Stimulated activated CD8-positive, alpha-beta memory T cell treated with anti-CD3 and anti-CD28 coated beads, Interleukin-15, amount 100 ng/mL, for 1 hour (primary cell): ENCODE measurements around the gene TCEANC2.

ENCODE experiments used
- DNase-seq: peaks from one replicate; pipeline ENCODE4 v3.0.0-alpha.2; 2020; ENCODE audit warnings: low read depth

Gene TCEANC2

GRCh38 chr1:54114955-54115354 is 61.5 kb downstream of the TCEANC2 start:
- DNase-seq: no peak

- no peak for DNase-seq
These were observed 62.1 kb downstream of the TCEANC2 start for GRCh38 chr1:54115520-54115919.

GRCh38 chr1:54117815-54118563 is 64.6 kb downstream of the TCEANC2 start:
- no peak for DNase-seq

GRCh38 chr1:54118704-54119103 is 65.3 kb downstream of the TCEANC2 start:
- DNase-seq: no peak

DNA sequence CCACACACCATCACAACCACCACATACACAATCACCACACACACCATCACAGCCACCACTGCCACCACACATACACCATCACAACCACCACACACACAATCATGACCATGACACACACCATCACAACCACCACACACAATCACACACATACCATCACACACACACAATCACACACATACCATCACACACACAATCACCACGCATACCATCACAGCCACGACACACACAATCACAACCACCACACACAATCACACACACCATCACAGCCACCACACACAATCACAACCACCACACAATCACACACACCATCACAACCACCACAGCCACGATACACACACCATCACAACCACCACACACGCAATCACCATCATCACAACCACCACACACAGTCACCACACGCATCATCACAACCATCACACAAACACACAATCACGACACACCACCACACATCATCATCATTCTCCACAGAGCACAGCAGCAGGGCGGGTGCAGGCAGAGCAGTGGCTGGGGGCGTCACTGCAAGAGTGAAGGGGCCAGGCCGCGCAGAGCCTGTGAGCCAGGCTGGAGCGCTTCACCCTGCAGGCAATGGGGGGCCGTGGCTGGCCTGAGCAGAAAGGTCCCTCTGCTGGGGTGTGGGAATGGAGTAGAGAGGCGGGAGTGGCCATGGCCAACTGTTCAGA is 66.8 kb downstream of the TCEANC2 start:
- no peak for DNase-seq

DNA sequence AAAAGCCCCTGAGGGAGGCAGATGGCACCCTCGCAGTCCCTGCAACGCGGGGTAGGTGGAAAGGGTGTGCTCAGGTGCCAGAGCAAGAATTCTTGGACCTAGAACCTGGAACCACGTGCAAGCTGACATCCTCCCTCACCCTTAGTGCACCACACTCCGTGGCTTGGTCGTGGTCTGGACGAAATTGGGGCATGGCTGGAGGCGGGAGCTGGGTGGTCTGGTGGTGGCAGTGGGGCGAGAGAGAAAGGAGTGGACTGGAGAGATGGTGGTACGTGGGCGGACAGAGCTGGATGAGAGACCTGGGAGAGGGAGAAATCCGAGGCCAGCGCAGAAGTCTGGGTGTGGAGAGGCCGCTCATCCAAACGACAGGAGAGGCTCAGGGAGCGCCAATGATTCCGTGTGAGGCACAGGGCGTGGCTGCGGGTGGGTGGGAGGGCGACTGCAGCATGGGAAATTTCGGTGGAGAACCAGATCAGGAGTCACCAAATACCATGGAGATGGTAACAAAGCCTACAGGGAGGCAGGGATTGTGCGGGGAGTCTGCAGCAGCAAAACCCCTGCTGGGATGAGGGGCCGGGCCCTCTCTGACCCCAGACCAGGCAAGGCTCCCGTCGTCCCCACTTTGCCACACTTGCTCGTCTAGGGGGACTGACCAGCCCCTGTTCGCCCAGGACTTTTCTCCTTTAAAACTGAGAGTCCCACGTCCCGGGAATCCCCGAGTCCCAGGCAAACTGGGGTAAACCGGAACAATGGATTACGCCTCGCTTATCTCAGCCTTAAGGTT is 67.5 kb downstream of the TCEANC2 start:
- no peak for DNase-seq

GRCh38 chr1:54121482-54122134 is 68.2 kb downstream of the TCEANC2 start:
- DNase-seq: peak; percentile 41

DNA sequence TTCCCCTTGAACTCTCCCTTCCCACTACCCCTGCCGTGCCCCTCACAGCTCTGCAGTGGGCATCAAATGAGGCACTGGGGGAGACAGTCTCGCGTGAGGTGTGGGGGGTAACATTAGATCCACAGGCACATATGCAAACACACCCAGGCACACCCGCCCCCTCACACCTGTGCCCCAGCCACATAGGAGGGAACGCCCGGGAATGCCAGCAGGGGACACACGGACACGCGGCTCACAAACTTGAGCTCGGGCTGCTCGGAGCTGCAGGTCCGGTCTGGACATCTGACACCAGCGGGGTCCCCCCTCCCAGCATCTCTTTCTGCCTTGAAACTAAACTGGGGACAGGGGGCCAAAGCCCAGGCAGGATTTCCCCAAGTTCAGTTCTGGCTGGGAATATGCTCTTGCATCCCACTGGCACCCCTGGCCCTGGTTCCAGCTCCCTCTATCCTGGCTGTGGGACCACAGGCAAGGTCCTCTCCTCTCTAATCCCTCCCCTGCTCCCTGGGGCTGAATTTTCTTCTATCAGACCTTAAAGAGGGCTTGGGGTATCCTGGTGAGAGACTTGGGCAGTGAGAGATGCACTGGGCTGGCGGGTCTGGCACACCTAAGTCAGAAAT is 68.8 kb downstream of the TCEANC2 start:
- DNase-seq: no peak

DNA sequence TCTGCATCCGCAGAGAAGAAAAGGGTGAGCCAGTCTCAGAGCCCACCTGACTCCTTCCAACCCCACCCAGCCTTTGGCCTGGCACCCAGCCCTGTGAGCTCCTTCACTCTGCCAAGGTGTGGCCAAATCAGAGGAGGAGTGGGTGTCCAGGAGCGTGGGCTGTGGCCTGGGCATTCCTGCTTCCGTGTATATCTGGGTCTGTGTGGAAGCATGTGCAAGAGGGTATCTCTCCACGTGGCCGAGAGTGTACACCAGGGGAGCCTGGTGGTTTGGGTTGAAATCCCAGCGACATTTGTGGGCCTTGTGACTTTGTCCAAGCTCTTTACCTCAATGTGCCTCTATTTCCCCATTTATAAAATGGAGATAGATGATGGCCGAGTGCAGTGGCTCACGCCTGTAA is 69.6 kb downstream of the TCEANC2 start:
- no peak for DNase-seq

- no peak for DNase-seq
These were observed 71.1 kb downstream of the TCEANC2 start for GRCh38 chr1:54124472-54124871.

- DNase-seq: no peak
These were observed 71.5 kb downstream of the TCEANC2 start for GRCh38 chr1:54124906-54125305.

GRCh38 chr1:54125386-54126070 is 72.1 kb downstream of the TCEANC2 start:
- no peak for DNase-seq

DNA sequence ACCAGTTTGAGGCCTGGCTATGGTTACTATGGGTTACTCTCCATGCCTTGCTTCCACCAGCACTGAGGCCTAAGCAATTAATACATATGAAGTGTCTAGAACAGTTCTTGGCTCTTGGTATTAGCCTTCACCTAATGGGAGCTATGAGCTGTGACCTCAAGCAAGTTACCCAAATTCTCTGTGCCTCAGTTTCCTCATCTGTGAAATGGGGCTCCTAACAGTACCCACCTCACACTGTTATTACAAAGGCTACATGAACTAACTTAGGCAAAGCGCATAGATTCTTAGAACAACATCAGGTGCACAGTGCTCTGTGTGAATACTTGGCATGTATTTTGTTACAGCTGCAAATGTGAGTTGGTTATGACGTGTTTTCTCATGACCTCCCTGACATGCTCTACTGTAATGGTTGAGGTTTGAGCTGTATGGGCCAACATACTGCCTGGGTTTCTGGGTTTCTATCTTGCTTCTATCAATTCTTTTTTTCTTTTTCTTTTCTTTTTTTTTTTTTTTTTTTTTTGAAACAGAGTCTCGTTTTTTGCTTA is 72.9 kb downstream of the TCEANC2 start:
- no peak for DNase-seq

DNA sequence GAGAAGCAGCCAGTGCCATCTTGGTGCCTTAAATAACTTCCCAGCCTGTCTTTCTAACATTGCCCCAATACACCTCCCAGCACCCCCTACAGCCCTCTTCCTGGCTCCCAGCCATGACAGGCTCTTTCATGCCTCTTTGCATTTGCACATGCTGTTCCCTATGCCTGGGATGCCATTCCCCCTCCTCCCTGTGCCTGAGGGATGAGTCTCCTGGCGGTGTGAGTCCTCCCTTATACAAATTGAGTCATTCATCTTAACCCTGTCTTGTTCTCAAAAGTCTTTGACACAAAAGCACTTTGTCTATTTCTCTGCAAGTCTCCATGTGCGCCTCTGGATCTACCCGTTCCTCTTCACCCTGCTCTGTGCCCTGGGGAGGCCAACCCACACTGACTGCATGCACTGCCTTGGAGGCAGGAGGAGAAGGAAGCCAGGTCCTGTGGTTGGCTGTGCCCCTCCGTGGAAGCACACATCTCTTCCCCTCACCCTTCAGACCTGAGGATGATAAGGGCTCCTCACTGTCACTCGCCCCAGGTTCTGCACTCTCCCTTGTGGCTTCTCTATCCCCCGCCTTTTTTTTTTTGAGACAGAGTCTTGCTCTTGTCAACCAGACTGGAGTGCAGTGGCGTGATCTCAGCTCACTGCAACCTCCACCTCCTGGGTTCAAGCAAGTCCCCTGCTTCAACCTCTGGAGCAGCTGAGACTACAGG is 74.3 kb downstream of the TCEANC2 start:
- no peak for DNase-seq

- no peak for DNase-seq
These were observed 76.5 kb downstream of the TCEANC2 start for GRCh38 chr1:54129858-54130257.

DNA sequence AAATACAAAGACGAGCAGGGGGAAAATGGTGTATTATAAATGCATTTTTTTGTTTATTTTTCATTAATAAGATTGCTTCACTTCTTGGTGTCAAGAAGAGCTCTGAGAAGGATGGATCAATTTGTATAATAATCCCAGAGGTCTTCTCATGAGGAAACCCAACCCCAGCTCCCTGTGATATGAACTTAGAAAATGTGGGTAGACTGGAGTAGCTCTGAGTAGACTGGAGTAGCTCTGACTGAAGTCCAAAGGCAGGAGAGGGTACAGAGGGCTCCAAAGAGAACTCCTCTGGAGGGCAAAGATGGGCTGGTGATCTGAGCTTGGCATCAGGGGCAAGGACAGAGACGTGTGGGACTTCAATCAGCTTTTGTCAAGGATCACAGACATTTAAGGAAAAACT is 78.0 kb downstream of the TCEANC2 start:
- no peak for DNase-seq

DNA sequence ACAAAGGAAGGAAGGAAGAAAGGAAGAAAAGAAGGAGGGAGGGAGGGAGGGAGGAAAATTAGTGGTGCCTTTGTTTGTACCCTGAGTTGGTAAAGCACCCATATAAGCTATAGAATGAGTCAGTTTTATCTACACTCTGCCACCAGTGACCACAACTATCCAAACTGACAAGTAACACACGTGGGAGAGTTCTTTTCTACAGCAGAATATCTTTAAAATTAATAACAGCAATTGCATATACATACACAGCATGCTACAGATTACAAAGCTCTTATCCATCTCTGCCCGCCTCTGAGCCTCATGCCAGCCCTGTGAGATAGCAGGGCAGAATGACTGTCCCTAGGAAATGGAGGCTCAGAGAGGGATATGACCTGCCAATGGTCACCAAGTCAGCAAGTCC is 79.1 kb downstream of the TCEANC2 start:
- DNase-seq: no peak

GRCh38 chr1:54134295-54134694 is 80.9 kb downstream of the TCEANC2 start:
- DNase-seq: no peak

- no peak for DNase-seq
These were observed 82.2 kb downstream of the TCEANC2 start for GRCh38 chr1:54135436-54136120.
